Adrenal gland (tissue), 5 donors: ENCODE results near the gene MAN1A1.

Experiments
- POLR2A ChIP-seq, 2 donors: fragments of 450-650 bp; IDR thresholded peaks; one replicate each; pipeline ENCODE4 v1.6.1; 2017; ENCODE audit warnings: antibody characterized with exemption in 2 of 2, mild to moderate bottlenecking in 2 of 2, moderate library complexity in 1 of 2
- TF ChIP-seq, protein P1 (sequence below), 6 experiments: fragments of 450-650 bp in 4 of 6; fragments of 200-600 bp in 2 of 6; sonication (generic) in 1 of 6; IDR thresholded peaks; 1 replicate in 5 of 6; 2 replicates in 1 of 6; pipeline versions ENCODE4 v1.5.1 to v1.8.0; 2016 to 2021; ENCODE audit warnings: antibody characterized with exemption in 6 of 6, mild to moderate bottlenecking in 2 of 6, moderate library complexity in 1 of 6
- donor health status: DM: no; HTN: no; CAD: no.

DNA sequence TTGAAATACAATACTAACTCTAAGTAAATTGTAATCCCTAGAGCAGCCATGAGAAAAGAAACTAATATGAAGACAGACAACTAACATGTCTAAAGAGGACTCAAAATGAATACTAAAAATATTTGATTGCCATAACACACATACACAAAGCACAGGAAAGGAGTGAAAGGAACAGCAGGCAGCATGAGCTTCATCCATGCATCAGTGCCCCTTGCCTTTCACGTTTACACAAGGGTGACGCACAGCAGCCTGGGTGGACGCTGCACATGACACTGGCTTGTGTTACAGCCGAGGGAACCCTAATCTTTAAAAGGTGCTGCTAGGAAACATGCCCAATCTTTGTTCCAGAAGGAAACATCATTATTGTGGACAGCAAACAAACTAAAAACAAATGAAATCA is 123.5 kb downstream of the MAN1A1 start:
- TF ChIP-seq, protein P1, sequence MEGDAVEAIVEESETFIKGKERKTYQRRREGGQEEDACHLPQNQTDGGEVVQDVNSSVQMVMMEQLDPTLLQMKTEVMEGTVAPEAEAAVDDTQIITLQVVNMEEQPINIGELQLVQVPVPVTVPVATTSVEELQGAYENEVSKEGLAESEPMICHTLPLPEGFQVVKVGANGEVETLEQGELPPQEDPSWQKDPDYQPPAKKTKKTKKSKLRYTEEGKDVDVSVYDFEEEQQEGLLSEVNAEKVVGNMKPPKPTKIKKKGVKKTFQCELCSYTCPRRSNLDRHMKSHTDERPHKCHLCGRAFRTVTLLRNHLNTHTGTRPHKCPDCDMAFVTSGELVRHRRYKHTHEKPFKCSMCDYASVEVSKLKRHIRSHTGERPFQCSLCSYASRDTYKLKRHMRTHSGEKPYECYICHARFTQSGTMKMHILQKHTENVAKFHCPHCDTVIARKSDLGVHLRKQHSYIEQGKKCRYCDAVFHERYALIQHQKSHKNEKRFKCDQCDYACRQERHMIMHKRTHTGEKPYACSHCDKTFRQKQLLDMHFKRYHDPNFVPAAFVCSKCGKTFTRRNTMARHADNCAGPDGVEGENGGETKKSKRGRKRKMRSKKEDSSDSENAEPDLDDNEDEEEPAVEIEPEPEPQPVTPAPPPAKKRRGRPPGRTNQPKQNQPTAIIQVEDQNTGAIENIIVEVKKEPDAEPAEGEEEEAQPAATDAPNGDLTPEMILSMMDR (IDR thresholded peaks at IDR 0.05): no peak
- TF ChIP-seq POLR2A (IDR thresholded peaks at IDR 0.05): no peak
